Stimulated activated naive CD8-positive, alpha-beta T cell treated with anti-CD3 and anti-CD28 coated beads, Interleukin-15, amount 100 ng/mL, for 72 hours (primary cell): ENCODE measurements around the gene SLC17A7.

Experiments
- ATAC-seq: fragments of 150-1000 bp; cut with Tn5 transposase; 2 replicates; pipeline ENCODE4 v1.10.0; 2021; ENCODE audit warnings: mild to moderate bottlenecking, moderate library complexity
- DNase-seq, 2 donors: peaks; one replicate each; pipeline ENCODE4 v3.0.0; 2021 to 2022
- H3K27ac Mint-ChIP-seq, 2 donors: one replicate each; pipeline ENCODE4 v1.8.0; 2022; ENCODE audit warnings: mild to moderate bottlenecking in 2 of 2, mixed read lengths in 2 of 2, moderate library complexity in 2 of 2
- H3K27me3 Mint-ChIP-seq: one replicate; pipeline ENCODE4 v1.8.0; 2022; ENCODE audit warnings: mixed read lengths
- H3K4me1 Mint-ChIP-seq: one replicate; pipeline ENCODE4 v1.8.0; 2022; ENCODE audit warnings: mild to moderate bottlenecking, mixed read lengths
- H3K4me3 Mint-ChIP-seq, 2 donors: one replicate each; pipeline ENCODE4 v1.8.0; 2022; ENCODE audit warnings: mild to moderate bottlenecking in 2 of 2, mixed read lengths in 2 of 2, moderate library complexity in 1 of 2
- H3K9me3 Mint-ChIP-seq, 2 donors: one replicate each; pipeline ENCODE4 v1.8.0; 2022; ENCODE audit warnings: mixed read lengths in 2 of 2

The SLC17A7 gene

GRCh38 chr19:49395581-49396407 is 45.5 kb downstream of the SLC17A7 start:
- Mint-ChIP-seq H3K9me3 (no peaks in the 10 kb centered on the region), H3K27ac (no peak overlapping the region), H3K4me1 (peaks cover 25% of the 10 kb centered on the region), H3K4me3 (no peak overlapping the region), H3K27me3 (peaks cover 8% of the 10 kb centered on the region)
- DNase-seq: no peak
- no peak for ATAC-seq

GRCh38 chr19:49393881-49394280 is 47.4 kb downstream of the SLC17A7 start:
- ATAC-seq: no peak
- peaks cover 20% of the 10 kb centered on the region for H3K4me1 Mint-ChIP-seq
- no peak overlapping the region for H3K4me3 Mint-ChIP-seq
- peaks cover 8% of the 10 kb centered on the region for H3K27me3 Mint-ChIP-seq
- H3K27ac Mint-ChIP-seq: no peak overlapping the region
- no peak for DNase-seq
- H3K9me3 Mint-ChIP-seq: no peaks in the 10 kb centered on the region

GRCh38 chr19:49391581-49392399 is 49.5 kb downstream of the SLC17A7 start:
- Mint-ChIP-seq H3K4me3 (no peak overlapping the region), H3K4me1 (peaks cover 20% of the 10 kb centered on the region), H3K27ac (no peak overlapping the region), H3K27me3 (peaks cover 8% of the 10 kb centered on the region), H3K9me3 (no peaks in the 10 kb centered on the region)
- DNase-seq (peak; percentile 71 to 78), ATAC-seq (peak; percentile 90)

GRCh38 chr19:49390929-49391359 is 50.4 kb downstream of the SLC17A7 start:
- Mint-ChIP-seq H3K4me1 (peaks cover 20% of the 10 kb centered on the region), H3K27me3 (peaks cover 8% of the 10 kb centered on the region), H3K9me3 (no peaks in the 10 kb centered on the region), H3K27ac (no peak overlapping the region), H3K4me3 (no peak overlapping the region)
- no peak for ATAC-seq
- DNase-seq: no peak

GRCh38 chr19:49390131-49390928 is 51.0 kb downstream of the SLC17A7 start:
- DNase-seq: no peak
- Mint-ChIP-seq H3K27ac (no peak overlapping the region), H3K4me1 (peaks cover 20% of the 10 kb centered on the region), H3K27me3 (peaks cover 8% of the 10 kb centered on the region), H3K4me3 (no peak overlapping the region), H3K9me3 (no peaks in the 10 kb centered on the region)
- ATAC-seq: no peak

GRCh38 chr19:49389406-49389805 is 51.9 kb downstream of the SLC17A7 start:
- DNase-seq (no peak), ATAC-seq (no peak)
- no peaks in the 10 kb centered on the region for H3K9me3 Mint-ChIP-seq
- peaks cover 20% of the 10 kb centered on the region for H3K4me1 Mint-ChIP-seq
- H3K27me3 Mint-ChIP-seq: peaks cover 8% of the 10 kb centered on the region
- no peak overlapping the region for H3K27ac Mint-ChIP-seq
- H3K4me3 Mint-ChIP-seq: no peak overlapping the region

- peak; percentile 66 to 91 for DNase-seq
- H3K4me1 Mint-ChIP-seq: peaks cover 20% of the 10 kb centered on the region
- ATAC-seq: peak; percentile 68
- peak within 1 kb of the TSS; percentile 44 to 66 for H3K4me3 Mint-ChIP-seq
- peak within 1 kb of the TSS; percentile 80 to 88 for H3K27ac Mint-ChIP-seq
- peaks cover 8% of the 10 kb centered on the region for H3K27me3 Mint-ChIP-seq
- H3K9me3 Mint-ChIP-seq: no peaks in the 10 kb centered on the region
Observed at GRCh38 chr19:49387936-49388372, 53.4 kb downstream of the SLC17A7 start, which contains the start of gene KASH5. Gene KASH5 (plus strand): TSS chr19:49388249. CDS start chr19:49390884, 2,635 bp downstream.

- no peaks in the 10 kb centered on the region for H3K27me3 Mint-ChIP-seq
- no peak overlapping the region for H3K27ac Mint-ChIP-seq
- peaks cover 11% of the 10 kb centered on the region for H3K4me1 Mint-ChIP-seq
- H3K4me3 Mint-ChIP-seq: no peak overlapping the region
- ATAC-seq (no peak), DNase-seq (no peak)
- no peaks in the 10 kb centered on the region for H3K9me3 Mint-ChIP-seq
Observed at GRCh38 chr19:49383599-49383998, 57.7 kb downstream of the SLC17A7 start.

- ATAC-seq (no peak), DNase-seq (no peak)
- Mint-ChIP-seq H3K4me3 (no peak overlapping the region), H3K27me3 (no peaks in the 10 kb centered on the region), H3K27ac (no peak overlapping the region), H3K9me3 (no peaks in the 10 kb centered on the region), H3K4me1 (peaks cover 5% of the 10 kb centered on the region)
Observed at GRCh38 chr19:49382639-49383038, 58.7 kb downstream of the SLC17A7 start.

- H3K27ac Mint-ChIP-seq: no peak overlapping the region
Observed at GRCh38 chr19:49380391-49380790, 60.9 kb downstream of the SLC17A7 start.

More at GRCh38 chr19:49380391-49380790, 60.9 kb downstream of the SLC17A7 start:
- ATAC-seq (no peak), DNase-seq (no peak)
- Mint-ChIP-seq H3K4me3 (no peak overlapping the region), H3K9me3 (no peaks in the 10 kb centered on the region), H3K27me3 (no peaks in the 10 kb centered on the region), H3K4me1 (no peaks in the 10 kb centered on the region)
